ENCODE measurements around the gene IGSF21. TPM values are rescaled to one million over a fixed set of nuclear protein-coding genes. Genes with fewer than 3 reads are reported as not detected.

IGSF21 gene
- total and polyA plus RNA-seq, 2 of the 4 experiments (the other 2 are of a cell fraction), result not detected

DNA sequence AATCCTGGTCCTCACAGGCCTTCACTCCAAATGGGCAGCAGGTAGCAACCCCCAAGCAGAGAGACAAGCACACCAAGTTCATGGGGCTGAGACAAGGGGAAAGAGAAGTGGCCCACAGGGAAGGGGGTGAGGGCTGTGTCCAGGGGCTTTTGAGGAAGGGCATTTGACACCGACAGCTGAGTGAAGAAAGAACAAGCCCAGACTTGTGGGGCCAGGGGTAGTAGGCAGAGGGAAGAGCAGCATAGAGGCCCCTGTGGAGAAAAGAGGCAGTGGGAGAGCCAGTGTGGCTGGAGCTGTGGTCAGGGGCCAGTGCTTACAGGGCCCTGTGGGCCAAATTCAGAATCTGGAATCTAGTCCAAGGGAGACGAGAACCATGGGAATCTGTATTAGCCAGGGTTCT lies 85.4 kb downstream of the IGSF21 start:
- Histone ChIP-seq H3K18ac (ENCODE audit: low read depth, low read length) (no peak overlapping the region), H2AK9ac (replicated peaks; ENCODE audit: low read depth, low read length, poor library complexity) (no peak overlapping the region), H3K23ac (ENCODE audit: low read depth, low read length) (no peak overlapping the region), H2BK20ac (ENCODE audit: low read depth, low read length) (no peak overlapping the region), H4K91ac (ENCODE audit: insufficient read depth, low read depth, low read length) (no peak overlapping the region), H3K4ac (ENCODE audit: low read depth, low read length) (no peak overlapping the region), H3K56ac (ENCODE audit: extremely low read depth, insufficient read depth, low read length) (no peak overlapping the region), H2BK15ac (ENCODE audit: low read depth, low read length) (no peak overlapping the region), H3K9me3 (ENCODE audit: control insufficient read depth, insufficient read depth, low read length) (no peaks in the 10 kb centered on the region), H3K4me2 (ENCODE audit: low read depth, low read length) (no peak overlapping the region), H3K9me1 (ENCODE audit: insufficient read depth, low read length) (no peaks in the 10 kb centered on the region), H4K20me1 (ENCODE audit: insufficient read depth, low read length) (no peaks in the 10 kb centered on the region), H3K4me3 (ENCODE audit: insufficient read depth, low read depth, low read length) (no peak overlapping the region), H3K27me3 (ENCODE audit: control insufficient read depth, insufficient read depth, low read length) (no peaks in the 10 kb centered on the region), H2AFZ (replicated peaks; ENCODE audit: low read length, poor library complexity) (no peak overlapping the region), H3K9ac (ENCODE audit: low read depth, low read length) (no peak overlapping the region), H3K79me1 (ENCODE audit: low read depth in 1 of 2, low read length in 2 of 2) (no peaks in the 10 kb centered on the region), H2AK5ac (ENCODE audit: low read depth, low read length) (no peak overlapping the region), H2BK5ac (ENCODE audit: low read depth, low read length, poor library complexity, severe bottlenecking) (no peak overlapping the region), H4K8ac (ENCODE audit: low read depth in 2 of 2, low read length in 2 of 2) (no peak overlapping the region), H2BK120ac (ENCODE audit: low read depth, low read length) (no peak overlapping the region), H3K14ac (replicated peaks; ENCODE audit: low read depth, low read length) (no peak overlapping the region), H3K4me1 (ENCODE audit: control insufficient read depth, insufficient read depth, low read length) (no peaks in the 10 kb centered on the region), H4K5ac (ENCODE audit: low read depth, low read length) (no peak overlapping the region), H3K27ac (ENCODE audit: insufficient read depth, low read length) (no peak overlapping the region), H3K36me3 (ENCODE audit: control insufficient read depth, insufficient read depth, low read length) (no peaks in the 10 kb centered on the region)
- intact Hi-C loops (cut with micrococcal nuclease), result no loop called here
- TF ChIP-seq, protein P1, sequence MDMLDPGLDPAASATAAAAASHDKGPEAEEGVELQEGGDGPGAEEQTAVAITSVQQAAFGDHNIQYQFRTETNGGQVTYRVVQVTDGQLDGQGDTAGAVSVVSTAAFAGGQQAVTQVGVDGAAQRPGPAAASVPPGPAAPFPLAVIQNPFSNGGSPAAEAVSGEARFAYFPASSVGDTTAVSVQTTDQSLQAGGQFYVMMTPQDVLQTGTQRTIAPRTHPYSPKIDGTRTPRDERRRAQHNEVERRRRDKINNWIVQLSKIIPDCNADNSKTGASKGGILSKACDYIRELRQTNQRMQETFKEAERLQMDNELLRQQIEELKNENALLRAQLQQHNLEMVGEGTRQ (IDR thresholded peaks at IDR 0.05; ENCODE audit: low read depth, low read length), result no peak
- TF ChIP-seq POLR2A (IDR thresholded peaks at IDR 0.05; ENCODE audit: low read depth, low read length) (no peak), MAZ (IDR thresholded peaks at IDR 0.05; ENCODE audit: borderline replicate concordance, low read depth, low read length) (no peak), RAD21 (IDR thresholded peaks at IDR 0.05; ENCODE audit: low read length) (no peak), NFE2L2 (IDR thresholded peaks at IDR 0.05; ENCODE audit: low read depth, low read length) (no peak), RFX5 (IDR thresholded peaks at IDR 0.05; ENCODE audit: low read depth, low read length) (no peak), BHLHE40 (IDR thresholded peaks at IDR 0.05; ENCODE audit: low read depth, low read length) (no peak), CEBPB (IDR thresholded peaks at IDR 0.05; ENCODE audit: low read depth, low read length) (no peak), FOS (IDR thresholded peaks at IDR 0.05; ENCODE audit: low read depth, low read length) (no peak)
- TF ChIP-seq, protein P2, sequence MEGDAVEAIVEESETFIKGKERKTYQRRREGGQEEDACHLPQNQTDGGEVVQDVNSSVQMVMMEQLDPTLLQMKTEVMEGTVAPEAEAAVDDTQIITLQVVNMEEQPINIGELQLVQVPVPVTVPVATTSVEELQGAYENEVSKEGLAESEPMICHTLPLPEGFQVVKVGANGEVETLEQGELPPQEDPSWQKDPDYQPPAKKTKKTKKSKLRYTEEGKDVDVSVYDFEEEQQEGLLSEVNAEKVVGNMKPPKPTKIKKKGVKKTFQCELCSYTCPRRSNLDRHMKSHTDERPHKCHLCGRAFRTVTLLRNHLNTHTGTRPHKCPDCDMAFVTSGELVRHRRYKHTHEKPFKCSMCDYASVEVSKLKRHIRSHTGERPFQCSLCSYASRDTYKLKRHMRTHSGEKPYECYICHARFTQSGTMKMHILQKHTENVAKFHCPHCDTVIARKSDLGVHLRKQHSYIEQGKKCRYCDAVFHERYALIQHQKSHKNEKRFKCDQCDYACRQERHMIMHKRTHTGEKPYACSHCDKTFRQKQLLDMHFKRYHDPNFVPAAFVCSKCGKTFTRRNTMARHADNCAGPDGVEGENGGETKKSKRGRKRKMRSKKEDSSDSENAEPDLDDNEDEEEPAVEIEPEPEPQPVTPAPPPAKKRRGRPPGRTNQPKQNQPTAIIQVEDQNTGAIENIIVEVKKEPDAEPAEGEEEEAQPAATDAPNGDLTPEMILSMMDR (conservative IDR thresholded peaks at IDR 0.05; ENCODE audit: low read depth, low read length), result no peak
- no peak for ATAC-seq (ENCODE audit: low read depth)
- dilution Hi-C loops (cut with HindIII; ENCODE audit: low sequenced_read_pairs, unreplicated experiment), result no loop called here
- no TSS peak for BruUV-seq (replicated peaks)
- in situ Hi-C loops (cut with MboI; ENCODE audit: low sequenced_read_pairs), result no loop called here
- POLR2A ChIA-PET (ENCODE audit: unreplicated experiment), result no interaction called here
- no peak for DNase-seq
- CTCF ChIA-PET, result no interaction called here
- WGBS, 2 experiments (ENCODE audit: extremely low coverage in 2 of 2, insufficient read length in 1 of 2), result 67% methylated on average over 1 of the region's 2 CpGs; no CpG with 5 or more reads in 1 of the 2 experiments

All from IMR-90 (cell line).